K562 (cell line): ENCODE results near the gene CBLC. TPM values are rescaled to one million over a fixed set of nuclear protein-coding genes. Genes with fewer than 3 reads are reported as not detected.

Experiments
- ADNP ChIP-seq: fragments of 200-800 bp; sonication (Bioruptor generic); IDR thresholded peaks from 2 replicates; pipeline ENCODE4 v1.6.1; 2016; ENCODE audit warnings: missing genetic modification characterization, missing compliant biosample characterization
- CTBP1 ChIP-seq: fragments of 450-650 bp; IDR thresholded peaks from 2 replicates; pipeline ENCODE4 v1.6.1; 2016; ENCODE audit warnings: borderline replicate concordance
- FOSL1 ChIP-seq: fragments of 200-800 bp; sonication (Bioruptor generic); conservative IDR thresholded peaks from 2 replicates; pipeline ENCODE4 v1.6.1; 2016; ENCODE audit warnings: missing genetic modification characterization, missing compliant biosample characterization
- MAFK ChIP-seq: IDR thresholded peaks from 2 replicates; pipeline ENCODE4 v1.6.1; 2011; ENCODE audit warnings: low read length, improper control_type of control experiment
- MTA2 ChIP-seq: fragments of 450-650 bp; IDR thresholded peaks from 2 replicates; pipeline ENCODE4 v1.6.1; 2016; ENCODE audit warnings: low read depth
- MYBL2 ChIP-seq, 2 experiments: fragments of 450-650 bp in 1 of 2; sonication (generic) in 1 of 2; formaldehyde crosslinking in 1 of 2; IDR thresholded peaks; 2 replicates each; pipeline versions ENCODE4 v1.6.1 to v1.8.1; 2017 to 2022; ENCODE audit warnings: borderline replicate concordance in 1 of 2, inconsistent platforms in 1 of 2, low read depth in 1 of 2, mild to moderate bottlenecking in 1 of 2, missing genetic modification reagents in 1 of 2, moderate library complexity in 1 of 2
- ZBTB12 ChIP-seq: fragments of 250-450 bp; sonication (Bioruptor Pico); IDR thresholded peaks from 2 replicates; pipeline ENCODE4 v1.4.0; 2020
- polyA plus RNA-seq, 8 experiments: library from polyadenylated mRNA; depleted of rRNA in 4 of 8; stranded (reverse) in 5 of 8; unstranded in 3 of 8; fragments of >200 nt; fragmentation: Nextera tagmentation in 2 of 8; fragmentation: Illumina TruSeq in 1 of 8; extraction: Ambion mirVana in 2 of 8; extraction: Trizol in 1 of 8; gene quantifications; 2 replicates each; pipeline versions ENCODE4 v1.2.1 to v1.2.3, GENCODE V29; 2011 to 2014; ENCODE audit warnings: inconsistent platforms in 1 of 8, missing spikeins in 1 of 8
- total RNA-seq, 7 experiments: library from RNA; depleted of rRNA in 6 of 7; stranded (reverse); fragments of >200 nt in 6 of 7; fragmentation: Illumina TruSeq in 2 of 7; extraction: Trizol in 2 of 7; gene quantifications; 2 replicates each; pipeline versions ENCODE4 v1.2.1 to v1.2.3, GENCODE V29; 2011 to 2021; ENCODE audit warnings: low replicate concordance in 1 of 7
- TF ChIP-seq, protein P1 (sequence below): fragments of 450-650 bp; IDR thresholded peaks from 2 replicates; pipeline ENCODE4 v1.6.1; 2016; ENCODE audit warnings: mild to moderate bottlenecking, moderate library complexity
- TF ChIP-seq, protein P2 (sequence below): fragments of 450-650 bp; IDR thresholded peaks from 2 replicates; pipeline ENCODE4 v1.6.1; 2016; ENCODE audit warnings: antibody characterized with exemption
- TF ChIP-seq, protein P3 (sequence below): fragments of 450-650 bp; IDR thresholded peaks from 2 replicates; pipeline ENCODE4 v1.6.1; 2017; ENCODE audit warnings: mild to moderate bottlenecking, moderate library complexity

CBLC gene
- total and polyA plus RNA-seq, 9 of the 15 experiments (the other 6 are each of a cell fraction or from before 2014, with no cell fraction given): 0.09 TPM; not detected in 8

- TF ChIP-seq, protein P1, sequence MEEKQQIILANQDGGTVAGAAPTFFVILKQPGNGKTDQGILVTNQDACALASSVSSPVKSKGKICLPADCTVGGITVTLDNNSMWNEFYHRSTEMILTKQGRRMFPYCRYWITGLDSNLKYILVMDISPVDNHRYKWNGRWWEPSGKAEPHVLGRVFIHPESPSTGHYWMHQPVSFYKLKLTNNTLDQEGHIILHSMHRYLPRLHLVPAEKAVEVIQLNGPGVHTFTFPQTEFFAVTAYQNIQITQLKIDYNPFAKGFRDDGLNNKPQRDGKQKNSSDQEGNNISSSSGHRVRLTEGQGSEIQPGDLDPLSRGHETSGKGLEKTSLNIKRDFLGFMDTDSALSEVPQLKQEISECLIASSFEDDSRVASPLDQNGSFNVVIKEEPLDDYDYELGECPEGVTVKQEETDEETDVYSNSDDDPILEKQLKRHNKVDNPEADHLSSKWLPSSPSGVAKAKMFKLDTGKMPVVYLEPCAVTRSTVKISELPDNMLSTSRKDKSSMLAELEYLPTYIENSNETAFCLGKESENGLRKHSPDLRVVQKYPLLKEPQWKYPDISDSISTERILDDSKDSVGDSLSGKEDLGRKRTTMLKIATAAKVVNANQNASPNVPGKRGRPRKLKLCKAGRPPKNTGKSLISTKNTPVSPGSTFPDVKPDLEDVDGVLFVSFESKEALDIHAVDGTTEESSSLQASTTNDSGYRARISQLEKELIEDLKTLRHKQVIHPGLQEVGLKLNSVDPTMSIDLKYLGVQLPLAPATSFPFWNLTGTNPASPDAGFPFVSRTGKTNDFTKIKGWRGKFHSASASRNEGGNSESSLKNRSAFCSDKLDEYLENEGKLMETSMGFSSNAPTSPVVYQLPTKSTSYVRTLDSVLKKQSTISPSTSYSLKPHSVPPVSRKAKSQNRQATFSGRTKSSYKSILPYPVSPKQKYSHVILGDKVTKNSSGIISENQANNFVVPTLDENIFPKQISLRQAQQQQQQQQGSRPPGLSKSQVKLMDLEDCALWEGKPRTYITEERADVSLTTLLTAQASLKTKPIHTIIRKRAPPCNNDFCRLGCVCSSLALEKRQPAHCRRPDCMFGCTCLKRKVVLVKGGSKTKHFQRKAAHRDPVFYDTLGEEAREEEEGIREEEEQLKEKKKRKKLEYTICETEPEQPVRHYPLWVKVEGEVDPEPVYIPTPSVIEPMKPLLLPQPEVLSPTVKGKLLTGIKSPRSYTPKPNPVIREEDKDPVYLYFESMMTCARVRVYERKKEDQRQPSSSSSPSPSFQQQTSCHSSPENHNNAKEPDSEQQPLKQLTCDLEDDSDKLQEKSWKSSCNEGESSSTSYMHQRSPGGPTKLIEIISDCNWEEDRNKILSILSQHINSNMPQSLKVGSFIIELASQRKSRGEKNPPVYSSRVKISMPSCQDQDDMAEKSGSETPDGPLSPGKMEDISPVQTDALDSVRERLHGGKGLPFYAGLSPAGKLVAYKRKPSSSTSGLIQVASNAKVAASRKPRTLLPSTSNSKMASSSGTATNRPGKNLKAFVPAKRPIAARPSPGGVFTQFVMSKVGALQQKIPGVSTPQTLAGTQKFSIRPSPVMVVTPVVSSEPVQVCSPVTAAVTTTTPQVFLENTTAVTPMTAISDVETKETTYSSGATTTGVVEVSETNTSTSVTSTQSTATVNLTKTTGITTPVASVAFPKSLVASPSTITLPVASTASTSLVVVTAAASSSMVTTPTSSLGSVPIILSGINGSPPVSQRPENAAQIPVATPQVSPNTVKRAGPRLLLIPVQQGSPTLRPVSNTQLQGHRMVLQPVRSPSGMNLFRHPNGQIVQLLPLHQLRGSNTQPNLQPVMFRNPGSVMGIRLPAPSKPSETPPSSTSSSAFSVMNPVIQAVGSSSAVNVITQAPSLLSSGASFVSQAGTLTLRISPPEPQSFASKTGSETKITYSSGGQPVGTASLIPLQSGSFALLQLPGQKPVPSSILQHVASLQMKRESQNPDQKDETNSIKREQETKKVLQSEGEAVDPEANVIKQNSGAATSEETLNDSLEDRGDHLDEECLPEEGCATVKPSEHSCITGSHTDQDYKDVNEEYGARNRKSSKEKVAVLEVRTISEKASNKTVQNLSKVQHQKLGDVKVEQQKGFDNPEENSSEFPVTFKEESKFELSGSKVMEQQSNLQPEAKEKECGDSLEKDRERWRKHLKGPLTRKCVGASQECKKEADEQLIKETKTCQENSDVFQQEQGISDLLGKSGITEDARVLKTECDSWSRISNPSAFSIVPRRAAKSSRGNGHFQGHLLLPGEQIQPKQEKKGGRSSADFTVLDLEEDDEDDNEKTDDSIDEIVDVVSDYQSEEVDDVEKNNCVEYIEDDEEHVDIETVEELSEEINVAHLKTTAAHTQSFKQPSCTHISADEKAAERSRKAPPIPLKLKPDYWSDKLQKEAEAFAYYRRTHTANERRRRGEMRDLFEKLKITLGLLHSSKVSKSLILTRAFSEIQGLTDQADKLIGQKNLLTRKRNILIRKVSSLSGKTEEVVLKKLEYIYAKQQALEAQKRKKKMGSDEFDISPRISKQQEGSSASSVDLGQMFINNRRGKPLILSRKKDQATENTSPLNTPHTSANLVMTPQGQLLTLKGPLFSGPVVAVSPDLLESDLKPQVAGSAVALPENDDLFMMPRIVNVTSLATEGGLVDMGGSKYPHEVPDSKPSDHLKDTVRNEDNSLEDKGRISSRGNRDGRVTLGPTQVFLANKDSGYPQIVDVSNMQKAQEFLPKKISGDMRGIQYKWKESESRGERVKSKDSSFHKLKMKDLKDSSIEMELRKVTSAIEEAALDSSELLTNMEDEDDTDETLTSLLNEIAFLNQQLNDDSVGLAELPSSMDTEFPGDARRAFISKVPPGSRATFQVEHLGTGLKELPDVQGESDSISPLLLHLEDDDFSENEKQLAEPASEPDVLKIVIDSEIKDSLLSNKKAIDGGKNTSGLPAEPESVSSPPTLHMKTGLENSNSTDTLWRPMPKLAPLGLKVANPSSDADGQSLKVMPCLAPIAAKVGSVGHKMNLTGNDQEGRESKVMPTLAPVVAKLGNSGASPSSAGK: peak; percentile 40
- TF ChIP-seq ADNP (tag): peak; percentile 66
- peak; percentile 33; the same call in 1 of the 2 replicates for TF ChIP-seq MAFK
- TF ChIP-seq MYBL2 (IDR thresholded peaks at IDR 0.05; ENCODE audit: low read depth): no peak
- TF ChIP-seq MYBL2 (CRISPR knock-in tag; IDR thresholded peaks at IDR 0.05; ENCODE audit: borderline replicate concordance): no peak
- TF ChIP-seq, protein P2, sequence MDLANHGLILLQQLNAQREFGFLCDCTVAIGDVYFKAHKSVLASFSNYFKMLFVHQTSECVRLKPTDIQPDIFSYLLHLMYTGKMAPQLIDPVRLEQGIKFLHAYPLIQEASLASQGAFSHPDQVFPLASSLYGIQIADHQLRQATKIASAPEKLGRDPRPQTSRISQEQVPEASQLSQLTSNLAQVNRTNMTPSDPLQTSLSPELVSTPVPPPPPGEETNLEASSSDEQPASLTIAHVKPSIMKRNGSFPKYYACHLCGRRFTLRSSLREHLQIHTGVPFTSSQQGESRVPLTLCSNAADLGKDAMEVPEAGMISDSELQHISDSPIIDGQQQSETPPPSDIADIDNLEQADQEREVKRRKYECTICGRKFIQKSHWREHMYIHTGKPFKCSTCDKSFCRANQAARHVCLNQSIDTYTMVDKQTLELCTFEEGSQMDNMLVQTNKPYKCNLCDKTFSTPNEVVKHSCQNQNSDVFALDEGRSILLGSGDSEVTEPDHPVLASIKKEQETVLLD: peak; percentile 50; the same call in 1 of the 2 replicates
- TF ChIP-seq ZBTB12: no peak
- TF ChIP-seq FOSL1 (tag): peak; percentile 86
- TF ChIP-seq, protein P3, sequence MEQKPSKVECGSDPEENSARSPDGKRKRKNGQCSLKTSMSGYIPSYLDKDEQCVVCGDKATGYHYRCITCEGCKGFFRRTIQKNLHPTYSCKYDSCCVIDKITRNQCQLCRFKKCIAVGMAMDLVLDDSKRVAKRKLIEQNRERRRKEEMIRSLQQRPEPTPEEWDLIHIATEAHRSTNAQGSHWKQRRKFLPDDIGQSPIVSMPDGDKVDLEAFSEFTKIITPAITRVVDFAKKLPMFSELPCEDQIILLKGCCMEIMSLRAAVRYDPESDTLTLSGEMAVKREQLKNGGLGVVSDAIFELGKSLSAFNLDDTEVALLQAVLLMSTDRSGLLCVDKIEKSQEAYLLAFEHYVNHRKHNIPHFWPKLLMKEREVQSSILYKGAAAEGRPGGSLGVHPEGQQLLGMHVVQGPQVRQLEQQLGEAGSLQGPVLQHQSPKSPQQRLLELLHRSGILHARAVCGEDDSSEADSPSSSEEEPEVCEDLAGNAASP: no peak; the same call in none of the 2 replicates
- TF ChIP-seq CTBP1: peak; percentile 28; the same call in 1 of the 2 replicates
- TF ChIP-seq MTA2: no peak
Observed at GRCh38 chr19:44746946-44747738, 30.5 kb upstream of the CBLC start (continued).
